CD4-positive, alpha-beta T cell (primary cell): ENCODE results near the gene CLHC1. TPM values are rescaled to one million over a fixed set of nuclear protein-coding genes. Genes with fewer than 3 reads are reported as not detected.

Experiments used
- ATAC-seq: fragments of 200-7000 bp; cut with Tn5 transposase; one replicate; pipeline ENCODE4 v1.10.0; 2022; ENCODE audit warnings: mild to moderate bottlenecking; ENCODE audit not compliant: poor library complexity
- CTCF ChIA-PET: fragments of 350-600 bp; sonication (Branson Sonifier 250); formaldehyde crosslinking; loops from one replicate; lab custom pipeline; 2021; ENCODE audit warnings: antibody characterized with exemption, inconsistent platforms; lab: Charles Lee
- POLR2A ChIA-PET: fragments of 350-600 bp; sonication (Branson Sonifier 250); formaldehyde crosslinking; loops from one replicate; lab custom pipeline; 2021; ENCODE audit warnings: antibody characterized with exemption, inconsistent platforms; lab: Charles Lee
- DNase-seq, 14 experiments: peaks; one replicate each; pipeline ENCODE4 v3.0.0-alpha.2; 2013 to 2020; ENCODE audit warnings: mixed read lengths in 2 of 14
- H3K27ac ChIP-seq, 2 donors: one replicate each; pipeline versions ENCODE4 v1.5.1 to v1.7.0; 2013; ENCODE audit warnings: low read length in 2 of 2, low read depth in 1 of 2, mild to moderate bottlenecking in 1 of 2
- H3K27me3 ChIP-seq, 2 experiments: 1 replicate in 1 of 2; 2 replicates in 1 of 2; pipeline versions ENCODE4 v1.6.1 to v1.7.0; 2013; ENCODE audit warnings: low read length in 2 of 2, control low read depth in 1 of 2, mild to moderate bottlenecking in 1 of 2, moderate library complexity in 1 of 2; ENCODE audit not compliant: insufficient read depth in 2 of 2, control insufficient read depth in 1 of 2
- H3K36me3 ChIP-seq: one replicate; pipeline ENCODE4 v1.6.1; 2013; ENCODE audit warnings: low read length, control low read depth; ENCODE audit not compliant: insufficient read depth
- H3K4me1 ChIP-seq: one replicate; pipeline ENCODE4 v1.6.1; 2013; ENCODE audit warnings: low read length, control low read depth; ENCODE audit not compliant: insufficient read depth
- H3K4me3 ChIP-seq: one replicate; pipeline ENCODE4 v1.5.1; 2013; ENCODE audit warnings: mild to moderate bottlenecking, low read length, moderate library complexity
- H3K9me3 ChIP-seq, 2 experiments: 1 replicate in 1 of 2; 2 replicates in 1 of 2; pipeline versions ENCODE4 v1.6.1 to v1.7.0; 2013; ENCODE audit warnings: low read length in 2 of 2, mild to moderate bottlenecking in 2 of 2, control low read depth in 1 of 2, moderate library complexity in 1 of 2; ENCODE audit not compliant: control insufficient read depth in 1 of 2, insufficient read depth in 1 of 2
- H3K27ac Mint-ChIP-seq: one replicate; pipeline ENCODE4 v1.8.0; 2020; ENCODE audit warnings: mixed read lengths
- H3K27me3 Mint-ChIP-seq: one replicate; pipeline ENCODE4 v1.8.0; 2021; ENCODE audit warnings: mixed read lengths
- H3K36me3 Mint-ChIP-seq: one replicate; pipeline ENCODE4 v1.8.0; 2021; ENCODE audit warnings: low read depth, mixed read lengths
- H3K4me1 Mint-ChIP-seq: one replicate; pipeline ENCODE4 v1.8.0; 2021; ENCODE audit warnings: low read depth, mixed read lengths
- H3K4me3 Mint-ChIP-seq: one replicate; pipeline ENCODE4 v1.8.0; 2020; ENCODE audit warnings: mild to moderate bottlenecking, mixed read lengths
- H3K9me3 Mint-ChIP-seq: one replicate; pipeline ENCODE4 v1.8.0; 2020; ENCODE audit warnings: mixed read lengths
- intact Hi-C, 2 experiments: fragments of 100-400 bp; cut with DNase I in 1 of 2; cut with micrococcal nuclease in 1 of 2; formaldehyde crosslinking; loops; one replicate each; pipeline versions ENCODE4 v1.15.1 to v1.9.0; 2023 to 2025; cut with DNase I, micrococcal nuclease
- total RNA-seq, 174 experiments: library from RNA in 2 of 174; stranded (reverse) in 2 of 174; gene quantifications; one replicate each; pipeline ENCODE4 v1.2.3 and lab custom pipeline; 2021 to 2026
- TF ChIP-seq, protein P1 (sequence below): fragments of 200-600 bp; IDR thresholded peaks from one replicate; pipeline ENCODE4 v1.8.0; 2022; ENCODE audit warnings: antibody characterized with exemption, mild to moderate bottlenecking

CLHC1 gene
- total RNA-seq, 2 experiments from 2014 or later, result 4.4 TPM

DNA sequence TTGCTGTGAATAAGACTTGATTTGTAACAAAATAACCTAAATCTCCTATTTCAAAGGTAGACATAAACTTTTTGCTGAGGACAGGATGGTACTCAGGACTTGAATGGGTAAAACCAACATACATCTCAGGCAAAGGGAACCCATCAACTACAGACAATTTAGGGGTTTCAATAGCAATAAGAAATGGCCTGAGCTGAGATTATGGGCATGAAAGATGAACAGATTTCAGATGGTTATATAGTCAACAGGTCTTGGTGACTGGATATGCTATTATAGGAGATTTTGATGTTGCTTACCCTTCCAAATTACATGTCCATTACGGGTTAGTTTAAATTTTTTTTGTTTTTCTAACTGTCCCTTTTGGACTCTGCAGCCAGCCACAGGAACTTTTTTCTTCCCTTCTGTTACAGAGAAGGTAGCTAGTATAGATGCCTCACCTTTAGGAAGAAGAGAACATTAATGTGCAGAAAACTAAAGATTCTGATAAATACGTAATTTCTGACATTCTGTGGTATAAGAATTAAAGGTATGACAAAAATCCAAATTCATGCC is 5.0 kb upstream of the CLHC1 start:
- TF ChIP-seq, protein P1, sequence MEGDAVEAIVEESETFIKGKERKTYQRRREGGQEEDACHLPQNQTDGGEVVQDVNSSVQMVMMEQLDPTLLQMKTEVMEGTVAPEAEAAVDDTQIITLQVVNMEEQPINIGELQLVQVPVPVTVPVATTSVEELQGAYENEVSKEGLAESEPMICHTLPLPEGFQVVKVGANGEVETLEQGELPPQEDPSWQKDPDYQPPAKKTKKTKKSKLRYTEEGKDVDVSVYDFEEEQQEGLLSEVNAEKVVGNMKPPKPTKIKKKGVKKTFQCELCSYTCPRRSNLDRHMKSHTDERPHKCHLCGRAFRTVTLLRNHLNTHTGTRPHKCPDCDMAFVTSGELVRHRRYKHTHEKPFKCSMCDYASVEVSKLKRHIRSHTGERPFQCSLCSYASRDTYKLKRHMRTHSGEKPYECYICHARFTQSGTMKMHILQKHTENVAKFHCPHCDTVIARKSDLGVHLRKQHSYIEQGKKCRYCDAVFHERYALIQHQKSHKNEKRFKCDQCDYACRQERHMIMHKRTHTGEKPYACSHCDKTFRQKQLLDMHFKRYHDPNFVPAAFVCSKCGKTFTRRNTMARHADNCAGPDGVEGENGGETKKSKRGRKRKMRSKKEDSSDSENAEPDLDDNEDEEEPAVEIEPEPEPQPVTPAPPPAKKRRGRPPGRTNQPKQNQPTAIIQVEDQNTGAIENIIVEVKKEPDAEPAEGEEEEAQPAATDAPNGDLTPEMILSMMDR, result no peak
- Histone ChIP-seq H3K9me3 (no peaks in the 10 kb centered on the region), H3K27me3 (no peaks in the 10 kb centered on the region), H3K4me3 (no peak overlapping the region), H3K4me1 (peaks cover 16% of the 10 kb centered on the region), H3K27ac (no peak overlapping the region), H3K36me3 (peaks cover 52% of the 10 kb centered on the region)
- Mint-ChIP-seq H3K27me3 (no peaks in the 10 kb centered on the region), H3K36me3 (peaks cover 67% of the 10 kb centered on the region), H3K4me3 (no peak overlapping the region), H3K27ac (peak overlapping the region; percentile 92), H3K9me3 (no peaks in the 10 kb centered on the region), H3K4me1 (peaks cover 46% of the 10 kb centered on the region)
- ChIA-PET POLR2A (no interaction called here), CTCF (no interaction called here)
- intact Hi-C loops, result loop anchor here in 1 of 2 experiments (5.0 to 10.0 kb wide), 3 partner anchors 180 to 1452 kb away; partner anchors contain the start of genes ASB3, CCDC88A and ERLEC1
- DNase-seq, result no peak
- no peak for ATAC-seq

DNA sequence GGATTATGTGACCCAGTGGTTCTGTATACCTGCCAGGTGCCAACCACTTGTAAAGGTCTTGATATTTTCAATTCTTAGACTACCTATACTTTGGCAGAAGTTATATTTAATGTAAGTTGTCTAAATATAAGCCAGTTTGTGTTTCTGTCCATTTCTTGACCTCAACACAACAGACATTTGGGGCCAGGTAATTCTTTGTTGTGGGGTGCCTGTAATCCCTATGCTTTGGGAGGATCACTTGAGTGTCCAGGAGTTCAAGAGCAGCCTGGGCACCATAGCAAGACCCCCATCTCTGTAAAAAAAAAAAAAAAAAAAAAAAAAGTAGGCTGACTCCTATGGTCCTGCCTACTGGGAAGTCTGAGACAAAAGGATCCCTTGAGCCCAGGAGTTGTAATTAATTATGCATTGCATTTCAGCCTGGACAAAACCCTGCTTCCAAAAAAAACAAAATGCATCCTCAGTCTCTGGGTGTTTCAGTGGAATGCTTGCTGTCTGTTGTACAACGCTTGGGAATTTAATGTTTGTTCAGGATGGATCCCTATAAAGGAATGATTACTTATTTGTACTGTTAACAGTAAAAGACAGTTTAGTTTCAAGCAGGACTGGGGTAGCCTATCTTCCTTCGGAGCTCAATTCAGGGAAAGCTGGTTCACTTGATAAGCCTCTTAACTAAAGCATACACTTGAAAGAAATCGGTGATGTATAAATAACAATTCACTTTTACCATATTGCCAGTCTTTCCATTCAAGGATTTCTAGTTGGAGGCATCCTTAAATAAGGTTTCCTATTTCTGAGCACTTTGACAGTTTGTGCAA is 3.8 kb upstream of the CLHC1 start:
- Mint-ChIP-seq H3K4me3 (peak overlapping the region; percentile 45), H3K9me3 (no peaks in the 10 kb centered on the region), H3K4me1 (peaks cover 58% of the 10 kb centered on the region), H3K27ac (peak overlapping the region; percentile 92), H3K36me3 (peaks cover 70% of the 10 kb centered on the region), H3K27me3 (no peaks in the 10 kb centered on the region)
- Histone ChIP-seq H3K27ac (peak overlapping the region in 1 of 2 donors; percentile 10), H3K36me3 (peaks cover 51% of the 10 kb centered on the region), H3K4me1 (peaks cover 23% of the 10 kb centered on the region), H3K9me3 (no peaks in the 10 kb centered on the region), H3K27me3 (no peaks in the 10 kb centered on the region), H3K4me3 (no peak overlapping the region)
- ATAC-seq (no peak), DNase-seq (no peak)
- ChIA-PET CTCF (no interaction called here), POLR2A (no interaction called here)
- TF ChIP-seq, protein P1, result no peak
- intact Hi-C loops, result loop anchor here in 1 of 2 experiments (5.0 to 10.0 kb wide), 3 partner anchors 181 to 1451 kb away; partner anchors contain the start of genes ASB3, CCDC88A and ERLEC1

DNA sequence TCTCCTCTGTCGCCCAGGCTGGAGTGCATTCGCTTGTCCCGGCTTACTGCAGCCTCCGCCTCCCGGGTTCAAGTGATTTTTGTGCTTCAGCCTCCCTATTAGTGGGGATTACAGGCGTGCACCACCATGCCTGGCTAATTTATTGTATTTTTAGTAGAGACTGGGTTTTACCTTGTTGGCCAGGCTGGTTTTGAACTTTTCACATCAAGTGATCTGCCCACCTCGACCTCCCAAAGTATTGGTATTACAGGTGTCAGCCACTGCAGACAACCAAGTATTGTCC is 1.5 kb upstream of the CLHC1 start:
- CTCF ChIA-PET, result no interaction called here
- Histone ChIP-seq H3K27ac (peak overlapping the region; percentile 97 to 100), H3K27me3 (no peaks in the 10 kb centered on the region), H3K36me3 (peaks cover 42% of the 10 kb centered on the region), H3K9me3 (no peaks in the 10 kb centered on the region), H3K4me1 (peaks cover 23% of the 10 kb centered on the region), H3K4me3 (peak overlapping the region; percentile 77)
- Mint-ChIP-seq H3K27me3 (no peaks in the 10 kb centered on the region), H3K9me3 (no peaks in the 10 kb centered on the region), H3K4me3 (peak overlapping the region; percentile 95), H3K4me1 (peaks cover 70% of the 10 kb centered on the region), H3K36me3 (peaks cover 63% of the 10 kb centered on the region), H3K27ac (peak overlapping the region; percentile 92)
- intact Hi-C loops, result loop anchor here (2.0 to 10.0 kb wide), 8 partner anchors 33 to 1449 kb away; partner anchors contain the start of genes CFAP36 (in 2 of the 2), ASB3 (in 1 of the 2), ERLEC1 (in 1 of the 2) and PPP4R3B (in 1 of the 2)
- DNase-seq (no peak), ATAC-seq (no peak)
- TF ChIP-seq, protein P1, result no peak
- POLR2A ChIA-PET, result no interaction called here
